22Rv1 (cell line): ENCODE data around the gene CLMP.

Source experiments
- ZFX ChIP-seq: fragments of 450-650 bp; IDR thresholded peaks from 2 replicates; pipeline ENCODE4 v1.6.1; 2017; ENCODE audit warnings: antibody characterized with exemption, borderline replicate concordance
- TF ChIP-seq, protein P1 (sequence below): fragments of 450-650 bp; IDR thresholded peaks from 2 replicates; pipeline ENCODE4 v1.5.1; 2017; ENCODE audit warnings: mild to moderate bottlenecking

DNA sequence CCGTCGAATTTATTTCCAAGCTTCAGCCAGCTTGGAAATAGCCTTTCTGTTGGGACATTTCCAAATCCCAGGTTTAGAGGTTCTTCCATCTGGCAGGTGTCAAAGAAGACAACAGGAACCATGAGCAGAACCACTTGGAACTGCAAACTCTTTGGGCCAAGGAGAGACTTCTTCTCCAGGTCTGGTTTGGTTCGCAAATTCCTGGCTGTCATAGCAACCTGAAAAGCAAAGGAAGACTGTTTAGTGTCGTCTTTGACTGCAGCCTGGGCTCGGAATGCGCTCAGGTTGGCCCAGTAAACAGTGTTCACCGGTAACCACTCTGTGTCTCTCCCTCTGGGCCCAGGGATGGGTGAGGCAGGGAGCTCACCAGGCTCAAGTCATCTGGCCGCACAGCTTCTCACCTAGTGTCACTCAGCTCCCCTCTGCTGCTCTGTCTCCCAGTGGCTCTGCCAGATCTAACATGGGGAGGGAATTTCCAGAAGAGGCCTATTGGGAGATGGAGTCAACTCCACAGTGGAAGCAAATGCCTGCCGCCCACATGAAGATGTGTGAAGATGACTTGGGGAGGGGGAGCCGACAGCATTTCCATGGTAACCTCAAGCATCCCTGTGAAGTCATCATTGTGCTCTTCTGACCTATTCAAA lies 11.9 kb upstream of the CLMP start:
- TF ChIP-seq, protein P1, sequence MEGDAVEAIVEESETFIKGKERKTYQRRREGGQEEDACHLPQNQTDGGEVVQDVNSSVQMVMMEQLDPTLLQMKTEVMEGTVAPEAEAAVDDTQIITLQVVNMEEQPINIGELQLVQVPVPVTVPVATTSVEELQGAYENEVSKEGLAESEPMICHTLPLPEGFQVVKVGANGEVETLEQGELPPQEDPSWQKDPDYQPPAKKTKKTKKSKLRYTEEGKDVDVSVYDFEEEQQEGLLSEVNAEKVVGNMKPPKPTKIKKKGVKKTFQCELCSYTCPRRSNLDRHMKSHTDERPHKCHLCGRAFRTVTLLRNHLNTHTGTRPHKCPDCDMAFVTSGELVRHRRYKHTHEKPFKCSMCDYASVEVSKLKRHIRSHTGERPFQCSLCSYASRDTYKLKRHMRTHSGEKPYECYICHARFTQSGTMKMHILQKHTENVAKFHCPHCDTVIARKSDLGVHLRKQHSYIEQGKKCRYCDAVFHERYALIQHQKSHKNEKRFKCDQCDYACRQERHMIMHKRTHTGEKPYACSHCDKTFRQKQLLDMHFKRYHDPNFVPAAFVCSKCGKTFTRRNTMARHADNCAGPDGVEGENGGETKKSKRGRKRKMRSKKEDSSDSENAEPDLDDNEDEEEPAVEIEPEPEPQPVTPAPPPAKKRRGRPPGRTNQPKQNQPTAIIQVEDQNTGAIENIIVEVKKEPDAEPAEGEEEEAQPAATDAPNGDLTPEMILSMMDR: no peak
- TF ChIP-seq ZFX: no peak
